ENCODE data around the gene CMTM2.

DNA sequence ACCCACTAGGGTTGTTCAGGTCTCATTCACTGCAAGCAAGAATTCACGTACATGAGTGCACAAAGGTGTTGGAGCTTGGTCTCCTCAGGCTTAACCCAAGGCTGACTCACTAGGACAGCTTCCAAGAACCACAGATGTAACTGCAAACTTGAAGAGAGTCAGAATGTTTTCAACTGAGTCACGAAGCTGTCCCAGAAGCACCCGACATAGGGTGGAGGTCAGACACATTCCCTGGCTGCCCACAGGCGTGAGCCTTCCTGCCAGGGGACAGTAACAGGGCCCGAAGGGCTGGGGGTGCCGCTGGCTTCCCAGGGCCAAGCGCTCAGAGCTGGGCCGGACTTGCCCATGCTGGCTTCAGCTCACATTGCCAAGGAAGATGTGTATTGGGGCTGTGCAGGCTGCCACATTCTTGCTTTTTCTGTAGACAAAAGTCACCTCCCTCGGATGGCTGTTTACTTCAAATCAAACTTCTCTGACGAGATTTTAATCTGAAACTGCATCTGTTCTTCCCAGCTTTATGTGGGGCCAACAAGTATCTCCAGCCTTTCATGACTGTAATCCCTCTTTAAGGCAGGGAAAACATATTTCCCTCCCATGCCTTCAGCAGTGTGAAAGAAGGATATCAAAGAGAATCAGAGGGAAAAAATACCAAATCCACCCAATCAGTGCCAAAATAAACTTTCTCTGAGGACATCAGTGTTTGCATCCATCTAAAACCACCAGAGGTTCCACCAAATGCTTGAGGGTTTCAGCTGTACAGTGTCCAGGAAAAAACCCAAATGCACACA lies 39.5 kb downstream of the CMTM2 start:
- TF ChIP-seq CTCF (IDR thresholded peaks at IDR 0.05): no peak
- peak in 1 of 2 donors; percentile 49 for TF ChIP-seq POLR2A (IDR thresholded peaks at IDR 0.05)
